Neural cell (in vitro differentiated cells): ENCODE data around the gene COL4A4. TPM values are rescaled to one million over a fixed set of nuclear protein-coding genes. Genes with fewer than 3 reads are reported as not detected.

Experiments
- H2AFZ ChIP-seq: fragments of 200-600, 300-800 bp; sonication (generic), shearing (Covaris generic); 2 replicates; pipeline ENCODE4 v1.6.0; 2014; ENCODE audit warnings: low read depth, mild to moderate bottlenecking, antibody characterized with exemption, low read length, moderate library complexity
- H3F3A ChIP-seq: fragments of 200-600 bp; shearing (Covaris generic); 2 replicates; pipeline ENCODE4 v1.6.1; 2016; ENCODE audit warnings: mild to moderate bottlenecking, moderate library complexity, mixed read lengths, antibody characterized with exemption, low read length; ENCODE audit not compliant: insufficient read depth, poor library complexity, severe bottlenecking
- H3K27ac ChIP-seq: fragments of 200-600, 300-800 bp; sonication (generic), shearing (Covaris generic); 2 replicates; pipeline ENCODE4 v1.5.1; 2014; ENCODE audit warnings: mild to moderate bottlenecking, low read length, moderate library complexity
- H3K27me3 ChIP-seq: fragments of 300-800, 200-600 bp; sonication (generic), shearing (Covaris generic); 2 replicates; pipeline ENCODE4 v1.6.0; 2014; ENCODE audit warnings: mild to moderate bottlenecking, low read depth, low read length, moderate library complexity; ENCODE audit not compliant: insufficient read depth
- H3K36me3 ChIP-seq: fragments of 300-800, 200-600 bp; sonication (generic), shearing (Covaris generic); 2 replicates; pipeline ENCODE4 v1.5.1; 2014; ENCODE audit warnings: mild to moderate bottlenecking, antibody characterized with exemption, low read length, moderate library complexity; ENCODE audit not compliant: insufficient read depth
- H3K4me2 ChIP-seq: fragments of 300-800, 200-600 bp; sonication (generic), shearing (Covaris generic); 2 replicates; pipeline ENCODE4 v1.6.0; 2014; ENCODE audit warnings: mild to moderate bottlenecking, low read length
- H3K4me3 ChIP-seq: fragments of 300-800, 200-600 bp; sonication (generic), shearing (Covaris generic); 2 replicates; pipeline ENCODE4 v1.5.1; 2014; ENCODE audit warnings: mild to moderate bottlenecking, low read length, moderate library complexity
- H3K79me2 ChIP-seq: fragments of 200-600 bp; shearing (Covaris generic); replicated peaks from 2 replicates; pipeline ENCODE4 v1.6.0; 2014; ENCODE audit warnings: mild to moderate bottlenecking, low read length, moderate library complexity; ENCODE audit not compliant: insufficient read depth
- H3K9ac ChIP-seq: fragments of 300-800, 200-600 bp; sonication (generic), shearing (Covaris generic); 2 replicates; pipeline ENCODE4 v1.6.1; 2016; ENCODE audit warnings: mild to moderate bottlenecking, low read length, mixed read lengths
- H3K9me2 ChIP-seq: fragments of 200-600 bp; shearing (Covaris generic); 2 replicates; pipeline ENCODE4 v1.6.1; 2016; ENCODE audit warnings: mild to moderate bottlenecking, low read length, mixed read lengths; ENCODE audit not compliant: insufficient read depth
- H3K9me3 ChIP-seq: fragments of 200-600, 300-800 bp; sonication (generic), shearing (Covaris generic); 2 replicates; pipeline ENCODE4 v1.6.1; 2016; ENCODE audit warnings: mild to moderate bottlenecking, mixed run types, low read length, moderate library complexity, mixed read lengths
- H4K20me1 ChIP-seq: fragments of 200-600 bp; shearing (Covaris generic); 2 replicates; pipeline ENCODE4 v1.6.1; 2016; ENCODE audit warnings: mild to moderate bottlenecking, mixed run types; ENCODE audit not compliant: insufficient read depth
- CTCF ChIP-seq: fragments of 450-650 bp; IDR thresholded peaks from 2 replicates; pipeline ENCODE4 v1.5.1; 2014; ENCODE audit warnings: antibody characterized with exemption, mild to moderate bottlenecking, moderate library complexity; ENCODE audit not compliant: poor library complexity, severe bottlenecking
- EP300 ChIP-seq: fragments of 450-650 bp; conservative IDR thresholded peaks from 2 replicates; pipeline ENCODE4 v1.6.1; 2014; ENCODE audit warnings: antibody characterized with exemption, mild to moderate bottlenecking, moderate library complexity; ENCODE audit not compliant: poor library complexity, severe bottlenecking
- EZH2 ChIP-seq: fragments of 200-600, 300-800 bp; shearing (Covaris generic), sonication (generic); IDR thresholded peaks from 2 replicates; pipeline ENCODE4 v1.6.1; 2014; ENCODE audit warnings: antibody characterized with exemption, low read length, borderline replicate concordance, mild to moderate bottlenecking; ENCODE audit not compliant: insufficient read depth, poor library complexity, severe bottlenecking
- MXI1 ChIP-seq: fragments of 450-650 bp; conservative IDR thresholded peaks from 2 replicates; pipeline ENCODE4 v1.6.1; 2014; ENCODE audit warnings: antibody characterized with exemption, mild to moderate bottlenecking; ENCODE audit not compliant: poor library complexity, severe bottlenecking
- POLR2AphosphoS5 ChIP-seq: IDR thresholded peaks from 2 replicates; pipeline ENCODE4 v1.6.1; 2012
- RAD21 ChIP-seq: fragments of 450-650 bp; conservative IDR thresholded peaks from 2 replicates; pipeline ENCODE4 v1.6.1; 2014; ENCODE audit warnings: antibody characterized with exemption, mild to moderate bottlenecking, moderate library complexity
- REST ChIP-seq: IDR thresholded peaks from 2 replicates; pipeline ENCODE4 v1.6.1; 2012; ENCODE audit warnings: borderline replicate concordance
- SMC3 ChIP-seq: fragments of 450-650 bp; conservative IDR thresholded peaks from 2 replicates; pipeline ENCODE4 v1.6.1; 2014; ENCODE audit warnings: antibody characterized with exemption, mild to moderate bottlenecking, moderate library complexity; ENCODE audit not compliant: poor library complexity
- TAF1 ChIP-seq: IDR thresholded peaks from 2 replicates; pipeline ENCODE4 v1.6.1; 2012; ENCODE audit warnings: low read depth
- polyA plus RNA-seq: library from polyadenylated mRNA; depleted of rRNA; stranded (reverse); fragments of >200 nt; gene quantifications from 2 replicates; pipeline ENCODE4 v1.2.3, GENCODE V29; 2014

Gene COL4A4
- polyA plus RNA-seq, 1 donor from 2014 or later: 0.35 TPM

GRCh38 chr2:227185615-227186232 is 21.7 kb upstream of the COL4A4 start:
- Histone ChIP-seq H3K4me2 (no peak overlapping the region), H3K36me3 (no peaks in the 10 kb centered on the region), H3K27me3 (no peaks in the 10 kb centered on the region), H3K9me2 (no peaks in the 10 kb centered on the region), H3K9ac (no peak overlapping the region), H2AFZ (no peak overlapping the region), H3K4me3 (no peak overlapping the region), H3F3A (no peaks in the 10 kb centered on the region), H4K20me1 (no peaks in the 10 kb centered on the region), H3K27ac (no peak overlapping the region), H3K9me3 (no peaks in the 10 kb centered on the region), H3K79me2 (no peaks in the 10 kb centered on the region)
- TF ChIP-seq EZH2 (no peak), POLR2AphosphoS5 (no peak), MXI1 (no peak), RAD21 (no peak), SMC3 (no peak), CTCF (no peak), REST (no peak), EP300 (no peak), TAF1 (no peak)

- no peak for TF ChIP-seq MXI1
- TF ChIP-seq REST: no peak
- no peak for TF ChIP-seq SMC3
- no peak for TF ChIP-seq EP300
- TF ChIP-seq EZH2: no peak
- TF ChIP-seq RAD21: no peak
- TF ChIP-seq CTCF: no peak
- TF ChIP-seq POLR2AphosphoS5: no peak
- no peak for TF ChIP-seq TAF1
These were observed 19.8 kb upstream of the COL4A4 start for GRCh38 chr2:227183657-227184367.

More at GRCh38 chr2:227183657-227184367, 19.8 kb upstream of the COL4A4 start:
- Histone ChIP-seq H3K36me3 (no peaks in the 10 kb centered on the region), H2AFZ (no peak overlapping the region), H3K4me3 (no peak overlapping the region), H3K9ac (no peak overlapping the region), H3K4me2 (no peak overlapping the region), H3F3A (no peaks in the 10 kb centered on the region), H3K9me3 (no peaks in the 10 kb centered on the region), H3K27me3 (no peaks in the 10 kb centered on the region), H3K9me2 (no peaks in the 10 kb centered on the region), H3K27ac (no peak overlapping the region), H4K20me1 (no peaks in the 10 kb centered on the region), H3K79me2 (no peaks in the 10 kb centered on the region)
